NCI-H2227 treated with DMSO at 0.1 percent for 48 hours (cell line): Measurements from ENCODE around the gene PAM.

Source experiments
- DNase-seq: peaks from one replicate; lab custom pipeline; 2025; lab: John Stamatoyannopoulos, UW

PAM gene

GRCh38 chr5:102781359-102781758 lies 26.3 kb downstream of the PAM start:
- DNase-seq, result no peak

- no peak for DNase-seq
Observed at GRCh38 chr5:102781786-102782185, 26.7 kb downstream of the PAM start.

DNA sequence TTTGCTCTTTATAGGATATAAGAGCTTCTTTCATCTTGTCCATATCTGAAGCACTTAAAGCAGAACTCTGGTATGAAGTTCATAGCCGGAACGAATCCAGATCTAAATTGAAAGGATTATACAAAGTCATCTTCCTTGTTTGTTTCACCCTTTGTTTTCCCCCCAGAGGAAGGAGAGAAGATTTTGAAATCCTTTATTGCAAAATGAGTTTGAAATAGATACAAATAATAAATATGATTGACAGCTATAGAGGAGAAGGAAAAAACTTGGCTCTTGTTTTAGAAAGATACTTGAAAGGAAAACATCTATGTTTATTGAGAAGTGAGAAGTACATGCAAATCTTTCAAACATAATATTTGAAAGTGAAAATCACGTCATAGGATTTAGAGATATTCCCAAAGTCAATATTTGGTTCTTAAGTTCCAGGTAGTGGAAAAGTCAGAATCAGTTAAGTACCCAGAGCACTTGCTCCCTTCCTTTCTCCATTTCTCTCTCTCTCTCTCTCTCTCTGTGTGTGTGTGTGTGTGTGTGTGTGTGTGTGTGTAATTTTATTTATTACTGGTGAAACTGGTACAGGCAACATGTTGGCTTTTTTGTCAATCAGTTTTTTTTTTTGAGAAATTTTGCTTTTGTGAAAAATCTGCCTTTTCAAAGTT lies 27.2 kb downstream of the PAM start:
- DNase-seq, result no peak

GRCh38 chr5:102787134-102787533 lies 32.0 kb downstream of the PAM start:
- DNase-seq, result no peak

DNA sequence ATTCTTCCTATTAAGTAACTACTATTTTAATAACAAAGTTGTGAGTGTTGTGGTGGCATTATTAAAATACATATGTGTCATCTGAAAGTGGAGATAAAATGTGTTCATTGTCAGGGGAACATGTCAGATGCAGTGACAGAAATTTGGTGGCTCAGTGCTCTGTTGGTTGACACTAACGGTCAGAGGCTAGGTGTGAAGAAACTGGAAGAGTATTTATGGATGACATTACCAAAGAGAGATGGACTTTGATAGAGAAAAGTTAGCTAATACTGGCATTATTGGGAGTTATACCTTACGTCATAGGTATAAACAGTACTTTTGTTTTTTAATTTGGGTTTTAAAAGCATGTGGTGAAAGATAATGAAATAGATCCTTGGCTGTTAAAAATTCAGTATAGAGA lies 33.7 kb downstream of the PAM start:
- no peak for DNase-seq

DNA sequence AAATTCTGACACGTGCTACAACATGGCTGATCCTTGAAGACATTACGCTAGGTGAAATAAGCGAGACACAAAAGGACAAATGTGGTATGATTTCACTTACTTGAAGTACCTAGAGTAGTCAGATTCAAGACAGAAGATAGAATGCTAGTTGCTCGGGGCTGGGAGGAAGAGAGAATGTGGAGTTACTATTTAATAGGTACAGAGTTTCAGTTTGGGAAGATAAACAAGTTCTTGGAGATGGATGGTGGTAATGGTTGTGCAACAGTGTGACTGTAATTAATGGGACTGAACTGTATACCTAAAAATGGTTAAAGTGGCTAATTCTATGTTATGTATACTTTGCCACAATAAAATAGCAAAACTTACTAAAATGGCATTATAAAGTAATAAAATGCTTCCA lies 34.4 kb downstream of the PAM start:
- no peak for DNase-seq

DNA sequence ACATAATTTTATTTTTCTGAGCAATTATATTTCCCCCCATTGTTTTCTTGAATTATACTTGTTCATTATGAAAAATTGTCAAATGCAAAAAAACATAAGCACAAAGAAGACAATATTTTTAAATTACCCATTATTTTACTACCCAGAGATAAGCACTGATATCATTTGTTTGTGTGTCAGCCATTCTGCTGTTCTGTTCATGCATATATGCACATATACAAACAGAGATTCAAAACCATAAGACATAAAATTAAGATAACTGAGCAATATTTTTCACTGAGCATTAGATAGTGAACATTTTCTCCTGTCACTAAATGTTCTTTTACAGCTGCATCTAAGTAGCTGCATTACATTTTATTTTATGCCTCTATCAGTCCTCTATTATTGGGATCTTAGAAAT lies 35.6 kb downstream of the PAM start:
- DNase-seq, result no peak

GRCh38 chr5:102792705-102793104 lies 37.6 kb downstream of the PAM start:
- DNase-seq, result no peak

DNA sequence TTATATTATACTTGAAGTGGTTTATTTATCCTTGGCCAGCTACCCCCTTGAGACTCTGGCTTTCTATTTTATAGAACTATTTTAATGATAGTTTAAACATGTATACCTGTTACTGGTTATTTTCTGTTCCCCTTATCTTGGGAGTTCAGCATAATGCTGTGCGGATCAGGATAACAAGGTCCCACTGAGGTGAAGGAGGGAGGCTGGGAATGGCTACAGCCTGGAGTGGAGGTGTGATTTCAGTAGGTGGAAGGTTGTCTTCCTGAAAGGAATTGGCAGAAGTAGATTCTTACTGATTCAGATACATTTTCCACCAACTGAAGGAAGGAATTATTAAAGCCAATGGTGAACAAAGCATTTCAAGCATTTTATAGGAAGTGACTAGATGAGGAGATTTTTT lies 38.9 kb downstream of the PAM start:
- no peak for DNase-seq

DNA sequence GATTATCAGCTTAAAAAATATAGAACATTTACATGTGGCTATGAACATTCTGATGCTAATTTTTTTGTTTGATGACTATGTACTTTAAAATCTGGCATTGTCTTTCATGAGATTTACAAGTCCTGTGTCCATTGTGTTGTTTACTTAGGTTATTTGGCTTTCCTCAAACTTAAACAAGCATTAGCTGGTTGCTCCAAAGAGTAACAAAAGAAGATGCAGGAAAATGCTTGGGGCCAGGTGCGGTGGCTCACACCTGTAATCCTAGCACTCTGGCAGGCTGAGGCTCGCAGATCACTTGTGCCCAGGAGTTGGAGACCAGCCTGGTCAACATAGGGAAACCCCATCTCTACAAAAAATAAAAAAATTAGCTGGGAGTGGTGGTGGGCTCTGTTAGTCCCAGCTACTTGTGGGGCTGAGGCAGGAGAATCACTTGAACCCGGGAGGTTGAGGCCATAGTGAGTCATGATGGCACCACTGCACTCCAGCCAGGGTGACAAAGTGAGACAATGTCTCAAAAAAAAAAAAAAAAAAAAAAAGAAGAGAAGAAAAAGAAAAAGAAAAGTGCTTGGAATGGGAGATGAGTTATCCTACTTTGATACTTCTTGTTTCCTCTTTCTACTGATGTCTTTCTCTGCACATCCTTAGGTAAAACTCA lies 39.7 kb downstream of the PAM start:
- DNase-seq, result no peak

- no peak for DNase-seq
Observed at GRCh38 chr5:102795526-102795925, 40.4 kb downstream of the PAM start.

DNA sequence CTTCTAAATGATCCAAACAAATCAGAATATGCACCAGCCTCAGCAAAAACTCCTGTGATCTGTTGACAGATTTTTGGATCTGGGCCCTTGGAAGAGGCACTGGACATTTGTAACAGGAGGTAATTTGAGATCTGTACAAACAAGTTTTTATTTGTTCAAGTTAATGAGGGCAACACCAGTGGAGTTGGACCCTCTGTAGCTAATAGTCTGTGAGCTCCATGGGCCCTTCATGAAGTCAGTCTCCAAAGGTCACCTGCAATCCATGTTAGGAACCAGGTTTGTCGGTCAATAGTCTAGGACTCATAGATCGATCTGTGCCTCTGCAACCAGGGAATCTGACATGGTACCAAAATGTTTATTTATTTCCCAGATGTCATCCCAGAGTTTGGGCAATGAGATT lies 40.9 kb downstream of the PAM start:
- no peak for DNase-seq

- no peak for DNase-seq
Observed at GRCh38 chr5:102796498-102796897, 41.4 kb downstream of the PAM start.

GRCh38 chr5:102797322-102797884 lies 42.3 kb downstream of the PAM start:
- DNase-seq, result no peak

GRCh38 chr5:102798104-102798785 lies 43.1 kb downstream of the PAM start:
- DNase-seq, result no peak

- DNase-seq, result no peak
Observed at GRCh38 chr5:102799017-102799416, 43.9 kb downstream of the PAM start.

- no peak for DNase-seq
Observed at GRCh38 chr5:102800427-102800826, 45.3 kb downstream of the PAM start.

- peak; percentile 9 for DNase-seq
Observed at GRCh38 chr5:102801371-102801770, 46.3 kb downstream of the PAM start.

DNA sequence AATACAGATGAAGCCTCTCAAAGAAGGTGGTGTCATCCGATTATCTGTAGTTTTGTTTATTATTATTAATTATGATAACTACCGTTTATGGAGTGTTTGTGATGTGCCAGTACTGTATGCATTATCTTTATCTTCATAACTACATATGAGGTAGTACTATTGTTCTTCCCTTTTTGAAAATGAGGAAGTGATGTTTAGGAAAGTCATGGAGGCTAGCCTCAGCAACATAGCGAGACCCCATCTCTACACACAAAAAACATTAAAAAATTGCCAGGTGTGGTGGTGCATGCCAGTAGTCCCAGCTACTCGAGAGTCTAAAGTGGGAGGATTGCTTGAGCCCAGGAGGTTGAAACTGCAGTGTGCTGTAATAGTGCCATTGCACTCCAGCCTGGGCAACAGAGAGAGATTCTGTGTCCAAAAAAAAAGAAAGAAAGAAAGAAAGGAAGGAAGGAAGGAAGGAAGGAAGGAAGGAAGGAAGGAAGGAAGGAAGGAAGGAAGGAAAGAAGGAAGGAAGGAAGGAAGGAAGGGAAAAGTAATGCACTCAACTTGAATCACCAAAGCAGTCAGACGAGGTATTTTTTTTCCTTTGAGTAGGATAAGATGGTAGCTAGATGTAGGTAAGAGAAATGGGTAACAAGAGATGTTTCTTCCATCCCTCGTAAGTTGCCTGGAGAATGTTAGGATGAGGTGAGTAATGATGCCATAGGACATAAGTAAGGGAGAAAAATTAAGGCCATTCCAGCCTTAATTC lies 47.8 kb downstream of the PAM start:
- DNase-seq, result no peak

GRCh38 chr5:102807878-102808502 lies 52.9 kb downstream of the PAM start:
- no peak for DNase-seq

DNA sequence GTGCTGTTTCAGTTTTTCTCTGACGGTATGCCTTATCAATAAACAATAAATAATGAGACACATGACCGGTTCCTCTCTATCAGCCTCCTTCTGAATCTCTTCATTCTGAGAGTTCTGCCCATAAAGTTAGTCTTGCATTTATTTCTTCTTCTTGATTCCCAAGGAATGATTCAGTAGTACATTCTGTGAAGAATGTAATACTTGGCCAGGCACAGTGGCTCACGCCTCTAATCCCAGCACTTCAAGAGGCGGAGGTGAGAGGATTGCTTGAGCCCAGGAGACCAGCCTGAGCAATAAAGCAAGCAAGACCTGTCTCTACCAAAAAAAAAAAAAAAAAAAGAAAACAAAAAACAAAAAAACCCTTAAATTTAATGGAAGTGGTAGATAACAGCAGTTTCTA lies 53.9 kb downstream of the PAM start:
- no peak for DNase-seq

DNA sequence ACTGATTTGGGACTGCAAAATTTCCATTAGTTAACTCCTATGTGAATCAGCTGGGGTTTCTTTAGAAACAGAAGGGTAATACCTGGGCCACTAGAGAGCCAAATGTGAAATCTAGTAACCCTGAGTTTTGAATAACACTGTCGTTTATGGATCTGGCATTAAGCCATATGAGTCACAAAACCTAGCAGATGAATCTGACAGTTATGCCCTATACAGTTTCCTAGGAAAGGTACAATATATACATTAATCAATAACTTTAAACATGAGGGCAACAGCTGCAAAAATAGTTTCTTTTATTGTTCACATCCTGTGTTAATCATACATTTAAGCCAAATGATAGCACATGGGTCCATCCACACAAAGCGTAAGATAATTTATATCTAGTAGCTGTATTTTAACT lies 56.9 kb downstream of the PAM start:
- DNase-seq, result no peak
